H9 (cell line): Measurements from ENCODE around the gene DBNDD1. TPM values are rescaled to one million over a fixed set of nuclear protein-coding genes. Genes with fewer than 3 reads are reported as not detected.

Experiments used
- DNase-seq: peaks from one replicate; pipeline ENCODE4 v3.0.0-alpha.2; 2017
- H2AFZ ChIP-seq: one replicate; pipeline ENCODE4 v1.6.1; 2013; ENCODE audit warnings: mild to moderate bottlenecking, low read length, control low read depth, moderate library complexity
- H2AK5ac ChIP-seq: 2 replicates; pipeline ENCODE4 v1.6.1; 2013; ENCODE audit warnings: low read length, control low read depth, mixed read lengths; ENCODE audit not compliant: insufficient read length
- H2BK120ac ChIP-seq: one replicate; pipeline ENCODE4 v1.6.1; 2013; ENCODE audit warnings: low read depth, mild to moderate bottlenecking, low read length, control low read depth, inconsistent platforms; ENCODE audit not compliant: poor library complexity, severe bottlenecking
- H2BK12ac ChIP-seq: 2 replicates; pipeline ENCODE4 v1.6.1; 2013; ENCODE audit warnings: low read length, control low read depth, mixed read lengths, low read depth; ENCODE audit not compliant: insufficient read length
- H2BK15ac ChIP-seq: 2 replicates; pipeline ENCODE4 v1.6.1; 2013; ENCODE audit warnings: low read depth, low read length, control low read depth
- H2BK20ac ChIP-seq: one replicate; pipeline ENCODE4 v1.6.1; 2013; ENCODE audit warnings: low read depth, mild to moderate bottlenecking, low read length, control low read depth, inconsistent platforms; ENCODE audit not compliant: poor library complexity, severe bottlenecking
- H2BK5ac ChIP-seq: 2 replicates; pipeline ENCODE4 v1.6.1; 2013; ENCODE audit warnings: low read length, control low read depth, mixed read lengths; ENCODE audit not compliant: insufficient read length
- H3K14ac ChIP-seq: 2 replicates; pipeline ENCODE4 v1.6.1; 2013; ENCODE audit warnings: low read length, control low read depth; ENCODE audit not compliant: insufficient read depth
- H3K18ac ChIP-seq: 2 replicates; pipeline ENCODE4 v1.6.1; 2013; ENCODE audit warnings: low read depth, mild to moderate bottlenecking, mixed read lengths, low read length, control low read depth; ENCODE audit not compliant: insufficient read length
- H3K23ac ChIP-seq: 2 replicates; pipeline ENCODE4 v1.6.1; 2013; ENCODE audit warnings: low read length, control low read depth, mixed read lengths, low read depth; ENCODE audit not compliant: insufficient read length
- H3K23me2 ChIP-seq: 2 replicates; pipeline ENCODE4 v1.6.1; 2013; ENCODE audit warnings: low read depth, mild to moderate bottlenecking, mixed read lengths, low read length, control low read depth; ENCODE audit not compliant: insufficient read length, poor library complexity, severe bottlenecking
- H3K27ac ChIP-seq: 2 replicates; pipeline ENCODE4 v1.5.1; 2013; ENCODE audit warnings: low read length, control low read depth, mixed read lengths, low read depth; ENCODE audit not compliant: insufficient read length
- H3K27me3 ChIP-seq: 2 replicates; pipeline ENCODE4 v1.6.1; 2013; ENCODE audit warnings: low read length, control low read depth, inconsistent platforms; ENCODE audit not compliant: insufficient read depth
- H3K4ac ChIP-seq: 2 replicates; pipeline ENCODE4 v1.6.1; 2013; ENCODE audit warnings: low read depth, mild to moderate bottlenecking, control low read depth, inconsistent platforms, low read length, moderate library complexity
- H3K4me1 ChIP-seq: 2 replicates; pipeline ENCODE4 v1.6.1; 2013; ENCODE audit warnings: low read length, control low read depth, inconsistent platforms; ENCODE audit not compliant: insufficient read depth
- H3K4me2 ChIP-seq: 2 replicates; pipeline ENCODE4 v1.6.1; 2013; ENCODE audit warnings: low read length, control low read depth, mixed read lengths; ENCODE audit not compliant: insufficient read length, insufficient read depth
- H3K56ac ChIP-seq: 2 replicates; pipeline ENCODE4 v1.6.1; 2013; ENCODE audit warnings: low read depth, mild to moderate bottlenecking, mixed read lengths, low read length, control low read depth; ENCODE audit not compliant: insufficient read length
- H3K79me1 ChIP-seq: 2 replicates; pipeline ENCODE4 v1.6.1; 2013; ENCODE audit warnings: low read depth, mild to moderate bottlenecking, moderate library complexity, low read length, control low read depth, inconsistent platforms; ENCODE audit not compliant: insufficient read depth, poor library complexity, severe bottlenecking
- H3K79me2 ChIP-seq: 2 replicates; pipeline ENCODE4 v1.6.1; 2013; ENCODE audit warnings: low read length, control low read depth, inconsistent platforms; ENCODE audit not compliant: insufficient read depth
- H3K9ac ChIP-seq: 2 replicates; pipeline ENCODE4 v1.6.1; 2013; ENCODE audit warnings: low read length, control low read depth, mixed read lengths; ENCODE audit not compliant: insufficient read length; ENCODE audit errors: extremely low read depth
- H3K9me3 ChIP-seq: one replicate; pipeline ENCODE4 v1.6.1; 2013; ENCODE audit warnings: low read depth, low read length, inconsistent platforms; ENCODE audit not compliant: control insufficient read depth
- H3T11ph ChIP-seq: one replicate; pipeline ENCODE4 v1.6.1; 2013; ENCODE audit warnings: mild to moderate bottlenecking, low read length, control low read depth, inconsistent platforms
- H4K20me1 ChIP-seq: one replicate; pipeline ENCODE4 v1.6.1; 2013; ENCODE audit not compliant: control insufficient read depth, insufficient read length, insufficient read depth
- H4K5ac ChIP-seq: 2 replicates; pipeline ENCODE4 v1.6.1; 2013; ENCODE audit warnings: low read depth, mild to moderate bottlenecking, mixed read lengths, low read length, control low read depth; ENCODE audit not compliant: insufficient read length
- H4K8ac ChIP-seq: replicated peaks from 2 replicates; pipeline ENCODE4 v1.6.1; 2013; ENCODE audit warnings: low read length, control low read depth, mixed read lengths, low read depth; ENCODE audit not compliant: insufficient read length
- H4K91ac ChIP-seq: 2 replicates; pipeline ENCODE4 v1.6.1; 2013; ENCODE audit warnings: low read depth, mild to moderate bottlenecking, moderate library complexity, mixed read lengths, low read length, control low read depth; ENCODE audit not compliant: insufficient read length
- H3K27ac Mint-ChIP-seq, 3 experiments: 2 replicates in 2 of 3; 3 replicates in 1 of 3; pipeline ENCODE4 v1.8.0; 2020 to 2021; ENCODE audit warnings: mixed read lengths in 3 of 3, mild to moderate bottlenecking in 1 of 3, moderate library complexity in 1 of 3
- H3K27me3 Mint-ChIP-seq: 2 replicates; pipeline ENCODE4 v1.8.0; 2021; ENCODE audit warnings: low read depth, mild to moderate bottlenecking, moderate library complexity, mixed read lengths
- H3K36me3 Mint-ChIP-seq, 3 experiments: 2 replicates in 2 of 3; 3 replicates in 1 of 3; pipeline ENCODE4 v1.8.0; 2020 to 2021; ENCODE audit warnings: low read depth in 3 of 3, mixed read lengths in 3 of 3; ENCODE audit not compliant: insufficient read depth in 1 of 3
- H3K4me1 Mint-ChIP-seq, 2 experiments: 2 replicates each; pipeline ENCODE4 v1.8.0; 2020; ENCODE audit warnings: mixed read lengths in 2 of 2
- H3K4me3 Mint-ChIP-seq, 2 experiments: 2 replicates in 1 of 2; 3 replicates in 1 of 2; pipeline ENCODE4 v1.8.0; 2020 to 2021; ENCODE audit warnings: mild to moderate bottlenecking in 2 of 2, mixed read lengths in 2 of 2, moderate library complexity in 1 of 2
- H3K9me3 Mint-ChIP-seq, 2 experiments: 2 replicates in 1 of 2; 3 replicates in 1 of 2; pipeline ENCODE4 v1.8.0; 2020; ENCODE audit warnings: mild to moderate bottlenecking in 2 of 2, mixed read lengths in 2 of 2, moderate library complexity in 1 of 2
- WGBS: extraction: QIAGEN DNeasy Blood & Tissue Kit; methylation state at CpG from one replicate; pipeline ENCODE4 v1.1.7; 2013; ENCODE audit warnings: missing lambda C conversion rate, low lambda C conversion rate, mixed read lengths; ENCODE audit not compliant: insufficient read length; ENCODE audit errors: extremely low coverage; 5-methylcytosine and 5-hydroxymethylcytosine counted together
- total RNA-seq: library from RNA; stranded (reverse); gene quantifications from 2 replicates; pipeline ENCODE4 v1.2.1, GENCODE V29; 2021
- TF ChIP-seq, protein P1 (sequence below): fragments of 200-600 bp; sonication (generic); conservative IDR thresholded peaks from 3 replicates; pipeline ENCODE4 v1.8.0; 2021; ENCODE audit warnings: antibody characterized with exemption, mild to moderate bottlenecking

DBNDD1 gene
- total RNA-seq, 1 experiment from 2014 or later, result 87.3 TPM

DNA sequence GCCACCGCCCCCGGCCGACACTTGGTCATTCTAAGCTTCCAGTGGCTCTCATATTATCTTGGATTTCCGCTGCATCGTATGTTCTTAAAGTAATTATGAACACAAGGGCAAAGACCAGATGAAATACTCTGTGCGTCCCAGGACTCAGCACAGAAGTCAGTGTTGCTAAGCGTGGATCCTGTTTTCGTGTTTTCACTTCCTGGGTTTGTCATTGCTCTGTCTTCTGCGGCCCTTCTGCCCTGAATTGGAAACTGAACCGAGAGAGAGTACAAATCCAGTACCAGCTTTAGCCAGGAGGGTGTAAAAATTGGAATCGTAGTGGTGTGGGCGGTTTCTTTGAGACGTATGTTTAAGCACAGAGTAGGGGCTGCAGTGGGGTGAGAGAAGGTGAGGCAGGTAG, 32.7 kb downstream of the DBNDD1 start:
- no peaks in the 10 kb centered on the region for H3K23me2 ChIP-seq
- H4K91ac ChIP-seq, result no peak overlapping the region
- no peak overlapping the region for H2BK120ac ChIP-seq
- no peaks in the 10 kb centered on the region for H4K20me1 ChIP-seq
- H3K9me3 ChIP-seq, result no peaks in the 10 kb centered on the region
- WGBS, result no CpG with 5 or more reads among the region's 13 CpGs
- no peak overlapping the region for H4K8ac ChIP-seq
- no peak for DNase-seq
- peaks cover 38 to 80% (median 67%) of the 10 kb centered on the region in 3 experiments for H3K36me3 Mint-ChIP-seq
- no peak overlapping the region for H3K56ac ChIP-seq
- H3K27me3 ChIP-seq, result no peaks in the 10 kb centered on the region
- no peak overlapping the region for H4K5ac ChIP-seq
- no peak overlapping the region for H3K9ac ChIP-seq
- no peak overlapping the region for H3K14ac ChIP-seq
- TF ChIP-seq, protein P1, sequence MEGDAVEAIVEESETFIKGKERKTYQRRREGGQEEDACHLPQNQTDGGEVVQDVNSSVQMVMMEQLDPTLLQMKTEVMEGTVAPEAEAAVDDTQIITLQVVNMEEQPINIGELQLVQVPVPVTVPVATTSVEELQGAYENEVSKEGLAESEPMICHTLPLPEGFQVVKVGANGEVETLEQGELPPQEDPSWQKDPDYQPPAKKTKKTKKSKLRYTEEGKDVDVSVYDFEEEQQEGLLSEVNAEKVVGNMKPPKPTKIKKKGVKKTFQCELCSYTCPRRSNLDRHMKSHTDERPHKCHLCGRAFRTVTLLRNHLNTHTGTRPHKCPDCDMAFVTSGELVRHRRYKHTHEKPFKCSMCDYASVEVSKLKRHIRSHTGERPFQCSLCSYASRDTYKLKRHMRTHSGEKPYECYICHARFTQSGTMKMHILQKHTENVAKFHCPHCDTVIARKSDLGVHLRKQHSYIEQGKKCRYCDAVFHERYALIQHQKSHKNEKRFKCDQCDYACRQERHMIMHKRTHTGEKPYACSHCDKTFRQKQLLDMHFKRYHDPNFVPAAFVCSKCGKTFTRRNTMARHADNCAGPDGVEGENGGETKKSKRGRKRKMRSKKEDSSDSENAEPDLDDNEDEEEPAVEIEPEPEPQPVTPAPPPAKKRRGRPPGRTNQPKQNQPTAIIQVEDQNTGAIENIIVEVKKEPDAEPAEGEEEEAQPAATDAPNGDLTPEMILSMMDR, result no peak
- H3K4me3 Mint-ChIP-seq, result no peak overlapping the region
- peak overlapping the region in 1 of 3 experiments; percentile 57; a peak in 1 of 7 replicates for H3K27ac Mint-ChIP-seq
- H2BK12ac ChIP-seq, result no peak overlapping the region
- no peaks in the 10 kb centered on the region for H3K27me3 Mint-ChIP-seq
- no peak overlapping the region for H2AFZ ChIP-seq
- H2BK20ac ChIP-seq, result no peak overlapping the region
- no peak overlapping the region for H3K18ac ChIP-seq
- H3T11ph ChIP-seq, result no peak overlapping the region
- no peaks in the 10 kb centered on the region for H3K79me2 ChIP-seq
- H3K9me3 Mint-ChIP-seq, result no peaks in the 10 kb centered on the region
- H3K4me1 Mint-ChIP-seq, result no peaks in the 10 kb centered on the region
- no peak overlapping the region for H2AK5ac ChIP-seq
- no peak overlapping the region for H3K23ac ChIP-seq
- H3K4ac ChIP-seq, result no peak overlapping the region
- no peak overlapping the region for H2BK5ac ChIP-seq
- no peak overlapping the region for H3K4me2 ChIP-seq
- no peak overlapping the region for H2BK15ac ChIP-seq
- no peaks in the 10 kb centered on the region for H3K4me1 ChIP-seq
- H3K27ac ChIP-seq, result no peak overlapping the region
- H3K79me1 ChIP-seq, result no peaks in the 10 kb centered on the region
